NCI-H2107 treated with DMSO at 0.1 percent for 48 hours (cell line): ENCODE measurements around the gene EXOC4.
"Not testable (repeated sequence)": the region's sequence is repeated elsewhere in the genome, so short reads cannot be mapped to it uniquely, and the experiment has no call there.

Source experiments
- DNase-seq: peaks from one replicate; lab custom pipeline; 2025; ENCODE audit not compliant: unreplicated experiment; lab: John Stamatoyannopoulos, UW

EXOC4 gene

DNA sequence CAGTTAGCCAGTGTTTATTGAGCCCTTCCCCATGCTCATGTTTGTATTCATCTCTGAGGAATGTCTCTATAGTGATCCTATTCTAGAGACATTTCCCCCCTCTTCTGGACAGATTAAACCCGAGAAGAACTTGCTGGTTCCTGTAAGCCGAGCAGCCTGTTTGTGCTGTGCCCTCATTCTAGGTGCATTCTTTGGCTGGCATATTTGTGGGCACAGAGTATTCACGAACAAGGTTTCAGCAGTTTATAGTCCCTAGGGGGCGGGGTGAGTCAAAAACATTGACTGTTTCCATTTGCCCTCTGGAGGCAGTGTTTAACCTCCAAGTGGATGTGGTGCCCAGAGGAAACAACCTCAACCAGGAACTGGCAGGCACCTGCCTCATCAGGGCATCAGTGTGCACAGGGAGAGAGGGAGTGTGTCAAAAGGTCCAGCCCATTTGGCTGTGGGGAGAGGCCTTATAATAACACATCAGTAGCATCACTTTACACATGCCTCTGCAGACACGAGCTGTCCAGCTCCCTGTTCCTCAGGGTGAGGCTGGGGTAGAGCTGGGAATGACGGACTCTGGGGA is 600.9 kb downstream of the EXOC4 start:
- peak; percentile 93 for DNase-seq

DNA sequence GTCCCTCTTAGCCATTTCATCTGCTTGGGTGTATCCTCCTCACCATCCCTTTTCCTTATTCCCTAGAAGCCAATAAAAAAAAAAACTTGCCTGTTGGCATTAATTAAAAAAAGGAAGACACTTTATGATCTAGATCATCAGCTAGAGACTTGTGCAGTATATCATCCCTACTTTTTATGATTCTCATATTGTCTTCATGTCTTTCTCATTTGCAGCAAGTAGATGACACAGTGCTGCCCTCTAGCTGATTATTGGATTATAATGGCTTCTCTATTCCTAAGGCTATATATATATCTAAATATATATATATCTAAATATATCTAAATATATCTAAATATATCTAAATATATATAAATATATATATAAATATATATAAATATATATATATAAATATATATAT is 601.9 kb downstream of the EXOC4 start:
- DNase-seq, result peak; percentile 54

DNA sequence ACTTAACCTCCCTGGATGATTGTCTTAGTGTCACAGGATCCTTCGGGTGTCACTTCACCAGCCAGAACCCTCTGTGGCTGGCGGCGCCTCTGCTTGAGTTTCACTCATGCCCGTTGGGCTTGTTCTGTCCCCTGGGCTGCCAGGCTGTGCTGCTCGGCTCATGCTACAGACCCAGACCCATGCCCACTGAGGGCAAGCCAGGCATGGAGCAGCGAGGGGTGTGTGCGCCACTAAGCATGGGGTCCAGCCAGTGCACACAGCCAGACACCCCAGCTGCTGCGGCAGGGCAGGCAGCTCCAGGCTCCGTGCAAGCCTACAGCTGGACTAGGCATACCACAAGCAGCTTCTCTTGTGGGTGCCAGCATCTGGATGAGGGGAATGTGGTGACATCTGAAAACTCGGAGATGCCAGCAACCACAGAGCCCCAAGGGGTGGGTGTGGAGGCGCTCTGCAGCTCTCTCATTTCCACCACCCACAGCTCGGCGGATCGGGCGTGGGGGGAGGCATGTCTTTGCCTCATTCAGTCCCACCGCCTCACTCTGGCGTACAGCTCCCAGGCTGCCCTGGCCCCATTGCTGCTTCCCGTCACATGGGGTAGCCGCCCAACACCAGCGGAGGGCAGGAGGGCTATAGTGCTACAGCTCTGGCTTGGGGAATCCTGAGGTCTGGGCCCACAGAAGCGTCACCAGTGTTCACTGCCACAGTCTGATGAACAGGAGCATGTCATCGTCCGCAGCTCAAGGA is 604.7 kb downstream of the EXOC4 start:
- DNase-seq, result no peak

DNA sequence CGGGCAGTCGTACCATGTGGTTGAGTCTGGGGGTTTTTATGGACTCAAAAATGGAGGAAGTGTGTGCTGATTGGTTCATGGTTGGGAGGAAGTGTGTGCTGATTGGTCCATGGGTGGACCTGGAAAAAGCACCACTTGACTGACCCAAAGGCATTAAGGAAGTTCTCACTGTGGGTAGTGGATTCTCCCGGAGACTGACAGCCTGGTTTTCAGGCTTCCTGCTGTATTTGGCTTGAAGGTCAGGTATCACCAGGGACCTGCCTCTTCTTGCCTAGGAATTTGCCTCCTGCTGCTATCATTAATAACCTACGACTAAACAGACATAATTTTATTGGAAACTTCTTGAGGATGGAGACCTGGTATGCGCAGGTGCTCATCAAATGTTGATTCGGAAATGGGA is 605.4 kb downstream of the EXOC4 start:
- DNase-seq, result no peak

DNA sequence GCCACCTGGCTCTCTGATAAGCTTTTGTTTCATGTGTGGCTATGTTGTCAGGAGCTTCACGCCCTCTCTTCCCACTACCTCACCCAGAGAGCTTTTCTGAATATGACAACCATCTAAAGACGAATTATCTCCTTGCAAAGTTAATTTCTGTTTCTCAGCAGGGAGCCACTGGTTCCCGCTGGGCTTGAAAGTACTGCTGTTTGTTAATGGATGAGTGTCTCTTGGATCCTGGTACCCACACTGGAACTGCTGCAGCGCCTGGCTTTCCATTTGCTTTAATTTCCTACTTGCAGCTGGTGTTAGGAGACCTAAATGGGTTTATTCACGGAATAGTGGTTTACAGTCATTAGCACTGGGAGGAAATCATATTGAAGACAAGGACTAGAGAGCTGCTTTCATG is 606.4 kb downstream of the EXOC4 start:
- DNase-seq, result peak; percentile 92

DNA sequence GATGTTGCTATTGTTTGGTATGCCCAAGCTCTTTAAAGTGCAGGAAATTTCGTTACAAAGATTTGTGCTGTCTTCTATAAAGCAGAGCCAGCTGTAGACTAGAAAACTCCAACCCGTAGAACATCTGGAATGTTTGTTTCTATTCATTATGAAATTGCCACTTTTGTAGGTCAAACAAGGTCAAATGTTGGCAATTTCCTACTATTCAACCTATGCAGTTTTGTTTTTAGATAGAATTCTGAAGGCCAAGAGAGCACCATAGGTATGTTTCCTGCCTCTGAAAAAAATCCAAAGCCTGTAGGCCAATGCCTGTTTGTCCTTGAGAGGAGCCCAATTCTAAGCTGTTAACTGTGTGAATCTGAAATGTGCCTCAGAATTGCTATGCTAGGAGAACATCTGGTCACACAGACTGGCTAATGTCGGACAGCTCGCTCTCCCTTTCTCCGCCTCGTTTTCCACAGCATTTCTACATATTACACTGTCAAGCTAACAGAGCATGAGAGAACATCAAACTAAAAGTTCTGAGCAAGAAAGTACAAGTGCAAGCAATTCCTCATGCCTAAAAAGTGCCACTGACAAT is 607.1 kb downstream of the EXOC4 start:
- DNase-seq, result no peak

DNA sequence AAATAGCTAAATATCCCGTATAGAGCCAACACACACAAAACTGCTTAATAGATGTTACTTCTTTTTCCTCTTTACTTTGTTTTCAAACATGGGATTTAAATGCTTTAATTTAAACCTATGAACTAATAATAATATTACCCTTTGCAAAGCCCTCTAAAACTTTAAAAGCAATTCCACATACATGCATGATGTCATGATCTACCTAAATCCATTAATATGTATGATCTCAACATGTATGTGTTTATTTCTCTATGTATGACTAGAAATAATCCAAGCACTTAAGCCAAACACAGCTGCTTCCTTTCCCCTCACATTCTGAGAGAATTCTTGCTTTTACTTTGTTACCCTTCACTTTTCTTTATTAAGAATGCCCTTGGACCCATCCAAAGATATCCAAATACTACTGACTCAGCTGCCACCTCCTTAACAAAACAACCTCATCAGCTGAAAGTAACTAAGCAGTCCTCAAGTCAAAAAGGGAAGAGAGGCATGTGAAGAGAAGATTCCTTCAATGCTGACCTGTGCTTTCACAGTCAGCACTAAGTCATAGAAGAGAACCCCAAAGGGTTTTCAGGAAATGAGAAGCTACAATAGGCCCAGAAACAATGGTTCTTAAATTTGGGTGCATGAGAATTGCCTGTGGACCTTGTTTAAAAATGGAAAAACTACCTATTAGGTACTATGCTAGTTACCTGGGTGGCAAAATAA is 607.9 kb downstream of the EXOC4 start:
- DNase-seq, result no peak

DNA sequence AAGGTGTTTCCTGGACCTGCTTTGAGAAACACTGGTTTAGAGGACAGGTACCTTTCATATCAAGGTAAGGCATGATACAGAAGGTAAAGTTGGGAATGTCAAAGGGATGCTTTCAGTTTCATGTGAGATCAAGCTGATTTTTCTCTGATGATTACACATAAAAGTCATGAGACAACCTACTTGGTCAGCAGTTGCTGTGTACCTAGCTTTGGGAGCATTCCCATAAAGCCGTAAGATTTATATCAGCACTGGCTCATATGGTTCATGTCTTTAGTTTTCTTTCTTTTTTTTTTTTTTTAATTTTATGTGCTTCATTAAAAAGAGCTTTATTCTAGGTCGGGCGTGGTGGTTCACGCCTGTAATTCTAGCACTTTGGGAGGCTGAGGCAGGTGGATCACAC is 609.0 kb downstream of the EXOC4 start:
- DNase-seq, result no peak

DNA sequence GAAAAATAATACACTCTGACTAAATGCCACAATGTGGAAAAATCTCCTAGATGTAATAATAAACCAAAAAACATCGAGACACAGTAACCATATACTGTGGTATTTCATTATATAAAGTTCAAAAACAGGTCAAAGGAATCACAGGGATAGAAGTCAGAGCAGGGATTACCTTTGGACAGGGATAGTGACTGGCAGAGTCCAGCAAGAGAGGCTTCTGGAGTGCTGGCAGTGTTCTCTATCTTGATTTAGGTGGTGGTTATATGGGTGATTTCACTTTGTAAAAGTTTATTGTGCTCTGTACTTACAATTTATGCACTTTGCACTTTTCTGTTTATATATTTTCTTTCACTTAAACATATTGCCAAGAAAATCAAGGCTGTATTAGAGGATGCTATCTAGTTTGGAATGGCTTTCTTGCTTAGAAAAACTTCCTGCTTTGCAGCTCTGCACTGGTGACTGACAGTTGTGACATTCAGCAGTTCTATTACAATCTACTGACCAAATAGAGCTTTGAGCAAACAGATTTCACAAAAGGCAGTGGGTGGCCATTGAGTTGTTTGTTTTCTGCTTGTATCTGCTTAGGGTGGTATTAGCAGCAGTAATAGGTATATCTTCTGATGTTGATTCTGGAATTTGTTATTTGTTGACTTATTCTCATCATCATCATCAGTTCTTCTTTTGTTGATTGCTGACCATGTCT is 610.6 kb downstream of the EXOC4 start:
- no peak for DNase-seq

DNA sequence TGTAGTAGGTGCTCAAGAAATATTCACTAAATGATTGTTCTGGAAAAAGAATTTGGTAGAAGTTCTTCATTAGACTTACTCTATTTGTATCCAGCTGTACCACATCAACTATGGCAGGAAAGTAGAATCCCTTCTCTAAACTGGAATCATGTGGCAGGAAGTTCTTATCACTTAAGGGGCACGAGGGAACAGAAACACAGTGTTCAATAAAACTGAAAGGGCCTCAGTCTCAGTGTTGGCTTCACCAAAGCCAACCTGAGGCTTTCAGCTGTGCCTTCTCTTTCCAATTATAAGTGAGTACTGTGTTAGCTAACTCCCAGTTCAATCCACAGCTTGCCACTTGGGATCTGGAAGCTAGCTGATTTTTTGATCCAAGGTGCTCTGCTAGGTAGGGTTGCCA is 616.7 kb downstream of the EXOC4 start:
- DNase-seq, result no peak

DNA sequence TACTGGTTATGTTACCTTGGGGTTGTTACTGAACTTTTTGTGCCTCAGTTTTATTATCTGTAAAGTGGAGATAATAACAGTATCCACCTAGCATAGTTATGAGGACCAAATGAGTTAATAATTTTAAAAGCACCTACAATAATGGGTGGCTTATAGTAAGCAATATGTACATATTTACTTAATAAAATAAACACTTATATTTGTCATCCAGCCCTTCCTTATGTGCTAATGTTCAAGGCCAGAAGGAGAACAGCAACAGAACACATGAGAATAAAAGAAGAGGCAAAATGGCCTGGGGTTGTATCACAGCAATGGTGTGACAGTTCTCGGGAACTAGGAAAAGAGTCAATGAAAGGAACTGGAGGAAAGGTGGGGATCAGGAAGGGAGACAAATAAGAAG is 618.9 kb downstream of the EXOC4 start:
- no peak for DNase-seq

DNA sequence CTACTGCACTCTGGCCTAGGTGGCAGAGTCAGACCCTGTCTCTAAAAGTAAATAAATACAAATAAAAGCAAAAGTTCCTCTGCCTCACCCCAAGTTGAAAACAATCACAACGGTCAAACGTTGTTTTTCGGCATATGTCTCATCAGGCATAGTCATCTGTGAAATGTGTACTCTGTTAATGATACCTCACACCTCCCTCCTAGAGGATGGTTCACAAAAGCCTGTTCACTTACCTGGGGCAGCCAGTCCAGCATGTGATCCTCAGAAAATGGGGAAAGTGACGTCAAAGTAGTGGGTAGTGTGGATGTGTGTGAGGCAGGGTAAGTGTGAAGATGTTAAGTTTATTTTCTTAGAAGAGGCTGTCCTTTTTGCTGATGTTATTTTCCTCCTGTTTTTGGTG is 620.3 kb downstream of the EXOC4 start:
- no peak for DNase-seq

DNA sequence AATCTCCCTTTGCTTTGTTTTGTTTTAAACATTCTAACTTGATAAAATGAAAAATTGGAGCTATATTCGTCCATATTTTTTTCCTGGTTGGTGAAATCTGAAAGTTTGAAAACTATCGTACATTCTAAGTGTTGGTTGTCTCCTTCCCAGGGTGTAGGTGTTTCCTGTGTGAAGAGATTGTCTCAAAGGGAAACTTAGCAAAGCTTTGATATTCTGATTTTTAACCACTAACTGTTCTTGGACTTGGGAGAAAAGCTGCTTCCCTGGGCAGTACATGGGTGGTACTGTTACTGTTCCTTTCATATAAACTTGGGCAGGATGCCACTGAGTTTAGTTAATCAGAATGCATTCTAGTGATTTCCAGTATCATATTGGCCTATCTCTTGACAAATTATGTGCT is 620.8 kb downstream of the EXOC4 start:
- DNase-seq, result no peak

DNA sequence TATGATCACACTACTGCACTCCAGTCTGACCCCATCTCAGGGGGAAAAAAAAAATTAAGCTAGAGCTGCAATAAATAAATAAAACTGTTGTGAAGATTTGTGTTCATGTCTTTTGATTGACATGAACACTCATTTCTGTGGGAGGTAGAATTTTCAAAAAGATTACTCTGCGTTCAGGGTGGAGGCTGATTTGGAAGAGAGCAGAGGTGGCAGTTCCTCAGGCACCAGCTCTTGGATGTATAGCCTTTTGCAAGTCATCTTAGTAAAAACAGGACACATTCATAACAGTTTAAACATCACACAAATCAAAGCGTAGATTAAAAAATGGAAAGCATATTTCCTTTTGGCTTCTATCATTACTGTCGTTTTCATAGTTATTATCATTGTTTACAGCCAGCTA is 630.7 kb downstream of the EXOC4 start:
- no peak for DNase-seq

DNA sequence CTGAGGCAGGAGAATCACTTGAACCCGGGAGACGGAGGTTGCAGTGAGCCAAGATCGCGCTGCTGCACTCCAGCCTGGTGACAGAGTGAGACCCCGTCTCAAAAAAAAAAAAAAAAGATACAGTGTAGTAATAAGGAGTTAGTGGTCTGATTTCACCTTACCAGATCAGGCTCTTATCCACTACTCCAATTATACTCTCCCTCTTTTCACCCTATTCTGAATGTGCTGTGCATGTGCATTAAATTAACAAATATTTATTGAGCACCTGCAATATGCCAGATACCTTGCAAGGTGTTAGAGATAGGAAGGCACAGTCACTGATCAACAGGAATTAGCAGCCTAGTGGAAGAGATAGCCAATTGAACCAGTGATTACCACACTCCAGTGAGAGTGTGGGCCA is 632.3 kb downstream of the EXOC4 start:
- no peak for DNase-seq

DNA sequence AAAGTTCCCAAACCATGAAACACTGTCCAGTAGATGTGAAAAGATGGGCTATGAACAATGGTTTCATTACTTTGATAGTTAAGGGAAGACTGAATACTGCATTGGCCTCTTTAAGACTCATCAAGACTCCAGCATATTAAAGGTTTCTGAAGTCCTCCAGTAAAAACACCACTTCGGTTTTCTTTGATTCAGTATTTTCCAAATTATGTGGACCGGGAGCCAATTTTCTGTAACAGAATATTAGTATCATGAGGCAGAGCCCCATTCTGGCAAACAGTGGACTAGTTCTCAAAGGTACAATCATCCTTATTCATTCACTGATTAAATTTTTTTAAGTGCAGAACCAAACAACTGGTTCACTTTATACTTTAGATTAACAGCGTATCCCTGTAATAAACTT is 633.2 kb downstream of the EXOC4 start:
- DNase-seq, result no peak

DNA sequence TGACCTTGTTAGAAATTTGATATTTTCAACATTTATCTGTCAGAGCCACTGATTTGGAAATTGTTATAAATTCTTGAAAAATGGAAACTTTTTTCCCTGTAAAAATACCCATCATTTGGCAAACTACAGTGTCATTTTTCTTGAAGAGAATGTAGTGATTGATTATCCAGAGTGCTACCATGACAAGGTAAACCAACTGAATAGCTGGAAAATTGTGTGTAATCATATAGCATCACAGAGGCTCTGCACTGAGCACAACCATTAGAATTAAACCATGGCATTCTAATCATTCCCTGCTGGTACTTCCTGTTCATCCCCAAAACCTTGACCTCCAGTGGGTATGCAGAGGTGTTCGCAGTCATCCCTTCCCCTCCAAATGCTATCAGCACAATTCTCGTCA is 633.9 kb downstream of the EXOC4 start:
- no peak for DNase-seq

DNA sequence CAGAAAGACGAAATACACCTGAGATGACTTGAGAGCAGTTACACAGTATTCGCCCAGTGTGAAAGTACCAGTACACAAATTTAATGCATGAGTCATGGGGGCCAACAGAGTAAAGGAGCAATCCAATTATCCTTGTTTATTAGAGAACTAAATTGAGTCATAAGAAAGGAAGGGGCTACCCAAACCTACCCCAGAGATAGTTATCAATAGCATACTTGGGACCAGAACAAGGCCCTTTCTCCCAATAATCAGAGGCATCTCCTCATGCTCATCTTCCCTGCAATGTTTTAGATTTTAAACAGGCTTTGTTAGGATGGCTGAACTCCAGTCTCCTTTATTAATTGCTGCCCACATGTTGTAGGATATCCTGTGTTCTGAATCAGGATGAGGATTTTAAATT is 634.6 kb downstream of the EXOC4 start:
- no peak for DNase-seq

DNA sequence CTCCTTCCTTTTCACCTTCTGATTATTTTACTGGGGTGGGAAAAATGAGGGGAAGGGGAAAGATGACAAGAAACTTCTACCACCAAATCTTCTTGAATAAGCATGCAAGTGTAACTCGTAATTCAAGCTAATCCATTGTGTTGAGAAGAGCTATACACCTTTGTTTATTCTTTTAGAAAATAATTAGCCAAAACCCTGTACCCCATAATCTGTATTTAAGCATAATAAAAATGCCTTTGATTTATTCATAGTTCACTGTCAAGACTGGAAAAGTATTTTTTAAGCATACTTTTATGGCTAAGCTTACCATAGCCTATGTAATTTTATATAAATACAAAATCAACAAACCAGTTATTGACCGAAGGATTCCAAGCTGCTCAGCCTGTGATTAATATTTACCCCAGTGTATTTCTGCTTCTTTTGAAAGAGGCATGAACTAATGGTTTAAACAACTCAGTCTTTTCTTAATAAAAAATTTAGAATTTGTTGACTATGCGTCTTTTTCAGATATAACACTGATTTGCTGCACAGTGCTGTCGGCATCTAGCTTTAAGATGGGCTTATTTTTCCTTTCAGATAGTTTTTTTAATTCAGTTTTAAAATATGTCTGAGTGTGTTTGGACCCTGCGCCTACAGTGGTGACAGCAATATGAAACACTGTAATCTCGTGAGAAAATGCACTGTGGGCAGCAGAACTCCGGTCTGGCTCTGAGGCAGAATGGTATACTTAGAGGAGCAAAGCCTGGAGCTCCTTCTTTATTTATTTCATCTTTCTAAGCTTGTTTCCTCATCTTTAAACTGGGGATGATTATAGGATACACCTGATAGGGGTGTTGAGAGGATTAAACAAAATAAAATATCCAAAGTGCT is 635.4 kb downstream of the EXOC4 start:
- no peak for DNase-seq

DNA sequence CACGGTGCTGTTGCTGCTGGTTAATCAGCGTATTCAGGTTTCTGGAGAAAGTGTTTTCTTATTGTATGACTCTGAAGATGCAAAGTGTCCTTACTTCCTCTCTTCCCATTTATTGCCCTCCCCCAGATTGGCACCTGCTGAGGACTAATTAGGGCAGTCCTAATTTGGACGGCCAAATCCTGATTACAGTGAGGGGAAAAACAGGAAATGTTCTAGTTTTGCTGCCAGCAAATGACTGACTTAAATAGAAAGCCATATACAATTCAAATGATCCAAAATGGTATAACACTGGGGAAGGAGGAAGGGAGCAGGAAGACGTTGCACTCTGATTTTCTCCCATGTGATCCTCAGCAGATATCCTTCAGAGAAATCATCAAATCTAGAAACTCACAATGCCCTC is 651.9 kb downstream of the EXOC4 start:
- DNase-seq, result no peak

DNA sequence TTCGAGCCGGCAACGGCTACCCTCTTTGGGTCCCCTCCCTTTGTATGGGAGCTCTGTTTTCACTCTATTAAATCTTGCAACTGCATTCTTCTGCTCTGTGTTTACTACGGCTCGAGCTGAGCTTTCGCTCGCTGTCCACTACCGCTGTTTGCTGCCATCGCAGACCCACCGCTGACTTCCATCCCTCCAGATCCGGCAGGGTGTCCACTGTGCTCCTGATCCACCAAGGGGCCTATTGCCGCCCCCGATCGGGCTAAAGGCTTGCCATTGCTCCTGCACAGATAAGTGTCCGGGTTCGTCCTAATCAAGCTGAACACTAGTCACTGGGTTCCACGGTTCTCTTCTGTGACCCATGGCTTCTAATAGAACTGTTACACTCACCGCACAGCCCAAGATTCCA is 653.7 kb downstream of the EXOC4 start:
- DNase-seq, result not testable (repeated sequence)
